ENCODE results near the gene FJX1. TPM values are rescaled to one million over a fixed set of nuclear protein-coding genes. Genes with fewer than 3 reads are reported as not detected.

Gene FJX1
- total and polyA plus RNA-seq, 2 donors from 2014 or later = 4.2 to 7.9 TPM

DNA sequence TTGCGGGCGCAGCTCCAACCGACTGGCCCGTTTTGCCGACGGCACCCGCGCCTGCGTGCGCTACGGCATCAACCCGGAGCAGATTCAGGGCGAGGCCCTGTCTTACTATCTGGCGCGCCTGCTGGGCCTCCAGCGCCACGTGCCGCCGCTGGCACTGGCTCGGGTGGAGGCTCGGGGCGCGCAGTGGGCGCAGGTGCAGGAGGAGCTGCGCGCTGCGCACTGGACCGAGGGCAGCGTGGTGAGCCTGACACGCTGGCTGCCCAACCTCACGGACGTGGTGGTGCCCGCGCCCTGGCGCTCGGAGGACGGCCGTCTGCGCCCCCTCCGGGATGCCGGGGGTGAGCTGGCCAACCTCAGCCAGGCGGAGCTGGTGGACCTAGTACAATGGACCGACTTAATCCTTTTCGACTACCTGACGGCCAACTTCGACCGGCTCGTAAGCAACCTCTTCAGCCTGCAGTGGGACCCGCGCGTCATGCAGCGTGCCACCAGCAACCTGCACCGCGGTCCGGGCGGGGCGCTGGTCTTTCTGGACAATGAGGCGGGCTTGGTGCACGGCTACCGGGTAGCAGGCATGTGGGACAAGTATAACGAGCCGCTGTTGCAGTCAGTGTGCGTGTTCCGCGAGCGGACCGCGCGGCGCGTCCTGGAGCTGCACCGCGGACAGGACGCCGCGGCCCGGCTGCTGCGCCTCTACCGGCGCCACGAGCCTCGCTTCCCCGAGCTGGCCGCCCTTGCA lies 1.0 kb downstream of the FJX1 start:
- H3K36me3 ChIP-seq (ENCODE audit: control insufficient read depth in 2 of 3, insufficient read depth in 3 of 3, low read length in 3 of 3) = no peaks in the 10 kb centered on the region
- H3K9me3 ChIP-seq (ENCODE audit: control insufficient read depth in 2 of 3, insufficient read depth in 1 of 3, low read length in 3 of 3) = no peaks in the 10 kb centered on the region
- peak; percentile 67 to 85 (median 75) for DNase-seq
- no peak overlapping the region for H3K27ac ChIP-seq (ENCODE audit: low read depth in 2 of 2, low read length in 2 of 2)
- H3K4me3 ChIP-seq (ENCODE audit: low read length in 3 of 3) = peak overlapping the region; percentile 57 to 63 (median 58)
- TF ChIP-seq, protein P1, sequence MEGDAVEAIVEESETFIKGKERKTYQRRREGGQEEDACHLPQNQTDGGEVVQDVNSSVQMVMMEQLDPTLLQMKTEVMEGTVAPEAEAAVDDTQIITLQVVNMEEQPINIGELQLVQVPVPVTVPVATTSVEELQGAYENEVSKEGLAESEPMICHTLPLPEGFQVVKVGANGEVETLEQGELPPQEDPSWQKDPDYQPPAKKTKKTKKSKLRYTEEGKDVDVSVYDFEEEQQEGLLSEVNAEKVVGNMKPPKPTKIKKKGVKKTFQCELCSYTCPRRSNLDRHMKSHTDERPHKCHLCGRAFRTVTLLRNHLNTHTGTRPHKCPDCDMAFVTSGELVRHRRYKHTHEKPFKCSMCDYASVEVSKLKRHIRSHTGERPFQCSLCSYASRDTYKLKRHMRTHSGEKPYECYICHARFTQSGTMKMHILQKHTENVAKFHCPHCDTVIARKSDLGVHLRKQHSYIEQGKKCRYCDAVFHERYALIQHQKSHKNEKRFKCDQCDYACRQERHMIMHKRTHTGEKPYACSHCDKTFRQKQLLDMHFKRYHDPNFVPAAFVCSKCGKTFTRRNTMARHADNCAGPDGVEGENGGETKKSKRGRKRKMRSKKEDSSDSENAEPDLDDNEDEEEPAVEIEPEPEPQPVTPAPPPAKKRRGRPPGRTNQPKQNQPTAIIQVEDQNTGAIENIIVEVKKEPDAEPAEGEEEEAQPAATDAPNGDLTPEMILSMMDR (IDR thresholded peaks at IDR 0.05; ENCODE audit: borderline replicate concordance, extremely low read depth, insufficient read depth) = peak; percentile 12
- peaks cover 0 to 14% (median 5%) of the 10 kb centered on the region in 3 donors for H3K4me1 ChIP-seq (ENCODE audit: control insufficient read depth in 2 of 3, insufficient read depth in 2 of 3, low read depth in 1 of 3, low read length in 3 of 3)
- no peak overlapping the region for H3K9ac ChIP-seq (ENCODE audit: low read length in 3 of 3)
- intact Hi-C loops (cut with DNase I) = loop anchor here (5.0 kb wide), 1 partner anchor 648 kb away; no protein-coding TSS in a partner anchor
- FAIRE-seq = no peak
- H3K27me3 ChIP-seq (ENCODE audit: control insufficient read depth, insufficient read depth, low read length) = no peaks in the 10 kb centered on the region

DNA sequence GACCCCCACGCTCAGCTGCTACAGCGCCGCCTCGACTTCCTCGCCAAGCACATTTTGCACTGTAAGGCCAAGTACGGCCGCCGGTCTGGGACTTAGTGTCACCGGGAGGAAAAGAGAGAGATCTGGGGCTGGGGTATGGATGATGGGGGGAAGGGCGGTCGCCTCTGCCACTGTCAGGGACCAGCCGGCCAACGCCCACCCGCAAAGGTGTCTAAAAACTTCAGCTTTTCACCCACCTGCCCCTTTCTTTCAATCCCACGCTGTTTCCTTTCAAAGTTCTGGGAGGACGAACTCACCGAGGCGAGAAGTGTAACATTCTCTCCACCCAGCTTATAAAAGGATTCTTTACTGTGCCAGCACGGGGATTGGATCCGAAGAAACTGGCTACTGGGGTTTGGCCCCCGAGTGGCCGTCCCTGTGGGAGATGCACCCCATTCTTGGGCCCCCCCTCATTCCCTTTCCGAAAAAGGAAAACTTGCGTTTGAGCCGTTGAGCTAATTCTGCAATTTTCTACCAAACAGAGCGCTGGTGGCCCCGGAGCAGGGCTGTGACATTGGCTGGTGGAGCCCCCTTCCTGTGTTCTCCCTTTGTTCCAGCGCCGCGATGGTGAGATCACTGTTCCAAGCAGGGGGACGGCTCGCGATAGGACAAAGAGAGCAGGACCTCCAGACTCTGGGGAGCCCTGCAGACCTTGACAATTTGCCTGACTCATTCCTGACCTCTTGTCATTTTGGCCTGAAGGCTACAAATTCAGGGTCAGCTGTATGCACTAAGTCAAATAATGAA lies 1.8 kb downstream of the FJX1 start:
- DNase-seq (peak; percentile 74 to 81 (median 80)), FAIRE-seq (no peak)
- H3K9me3 ChIP-seq (ENCODE audit: control insufficient read depth in 2 of 3, insufficient read depth in 1 of 3, low read length in 3 of 3) = no peaks in the 10 kb centered on the region
- H3K4me3 ChIP-seq (ENCODE audit: low read length in 3 of 3) = peak overlapping the region; percentile 57 to 63 (median 58)
- H3K4me1 ChIP-seq (ENCODE audit: control insufficient read depth in 2 of 3, insufficient read depth in 2 of 3, low read depth in 1 of 3, low read length in 3 of 3) = peaks cover 0 to 14% (median 5%) of the 10 kb centered on the region in 3 donors
- intact Hi-C loops (cut with DNase I) = loop anchor here (5.0 kb wide), 1 partner anchor 647 kb away; no protein-coding TSS in a partner anchor
- no peaks in the 10 kb centered on the region for H3K27me3 ChIP-seq (ENCODE audit: control insufficient read depth, insufficient read depth, low read length)
- no peaks in the 10 kb centered on the region for H3K36me3 ChIP-seq (ENCODE audit: control insufficient read depth in 2 of 3, insufficient read depth in 3 of 3, low read length in 3 of 3)
- H3K27ac ChIP-seq (ENCODE audit: low read depth in 2 of 2, low read length in 2 of 2) = no peak overlapping the region
- TF ChIP-seq, protein P1 (IDR thresholded peaks at IDR 0.05; ENCODE audit: borderline replicate concordance, extremely low read depth, insufficient read depth) = no peak
- peak overlapping the region in 2 of 3 donors; percentile 24 to 37 for H3K9ac ChIP-seq (ENCODE audit: low read length in 3 of 3)

DNA sequence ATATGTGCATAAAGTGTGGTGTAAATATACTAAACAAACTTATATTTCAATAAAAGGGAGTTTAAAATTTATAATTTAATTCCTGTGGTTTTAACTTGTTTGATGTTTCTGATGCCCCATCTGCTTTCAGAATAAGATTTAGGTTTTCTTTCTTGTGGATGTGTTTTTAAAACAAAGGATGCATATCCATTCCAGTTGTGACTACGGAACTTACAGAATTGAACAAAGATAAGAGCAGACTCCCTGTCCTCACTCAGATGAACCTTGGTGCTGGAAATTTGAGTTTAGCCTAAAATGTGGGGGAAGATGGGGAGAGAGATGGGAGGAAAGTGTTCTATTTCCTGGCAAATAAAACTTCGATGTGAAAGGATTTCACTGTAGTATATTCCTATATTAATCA lies 2.5 kb downstream of the FJX1 start:
- H3K9ac ChIP-seq (ENCODE audit: low read length in 3 of 3) = no peak overlapping the region
- no peaks in the 10 kb centered on the region for H3K27me3 ChIP-seq (ENCODE audit: control insufficient read depth, insufficient read depth, low read length)
- TF ChIP-seq, protein P1 (IDR thresholded peaks at IDR 0.05; ENCODE audit: borderline replicate concordance, extremely low read depth, insufficient read depth) = no peak

More for the DNA sequence above, 2.5 kb downstream of the FJX1 start:
- FAIRE-seq (no peak), DNase-seq (no peak)
- H3K4me1 ChIP-seq (ENCODE audit: control insufficient read depth in 2 of 3, insufficient read depth in 2 of 3, low read depth in 1 of 3, low read length in 3 of 3) = peaks cover 0 to 14% (median 5%) of the 10 kb centered on the region in 3 donors
- no peaks in the 10 kb centered on the region for H3K9me3 ChIP-seq (ENCODE audit: control insufficient read depth in 2 of 3, insufficient read depth in 1 of 3, low read length in 3 of 3)
- no peaks in the 10 kb centered on the region for H3K36me3 ChIP-seq (ENCODE audit: control insufficient read depth in 2 of 3, insufficient read depth in 3 of 3, low read length in 3 of 3)
- H3K27ac ChIP-seq (ENCODE audit: low read depth in 2 of 2, low read length in 2 of 2) = no peak overlapping the region
- H3K4me3 ChIP-seq (ENCODE audit: low read length in 3 of 3) = no peak overlapping the region
- intact Hi-C loops (cut with DNase I) = no loop called here
